ENCODE measurements around the gene FOCAD. TPM values are rescaled to one million over a fixed set of nuclear protein-coding genes. Genes with fewer than 3 reads are reported as not detected.

FOCAD gene
- total RNA-seq, 2 donors from 2014 or later, result 21.5 to 85.7 TPM

DNA sequence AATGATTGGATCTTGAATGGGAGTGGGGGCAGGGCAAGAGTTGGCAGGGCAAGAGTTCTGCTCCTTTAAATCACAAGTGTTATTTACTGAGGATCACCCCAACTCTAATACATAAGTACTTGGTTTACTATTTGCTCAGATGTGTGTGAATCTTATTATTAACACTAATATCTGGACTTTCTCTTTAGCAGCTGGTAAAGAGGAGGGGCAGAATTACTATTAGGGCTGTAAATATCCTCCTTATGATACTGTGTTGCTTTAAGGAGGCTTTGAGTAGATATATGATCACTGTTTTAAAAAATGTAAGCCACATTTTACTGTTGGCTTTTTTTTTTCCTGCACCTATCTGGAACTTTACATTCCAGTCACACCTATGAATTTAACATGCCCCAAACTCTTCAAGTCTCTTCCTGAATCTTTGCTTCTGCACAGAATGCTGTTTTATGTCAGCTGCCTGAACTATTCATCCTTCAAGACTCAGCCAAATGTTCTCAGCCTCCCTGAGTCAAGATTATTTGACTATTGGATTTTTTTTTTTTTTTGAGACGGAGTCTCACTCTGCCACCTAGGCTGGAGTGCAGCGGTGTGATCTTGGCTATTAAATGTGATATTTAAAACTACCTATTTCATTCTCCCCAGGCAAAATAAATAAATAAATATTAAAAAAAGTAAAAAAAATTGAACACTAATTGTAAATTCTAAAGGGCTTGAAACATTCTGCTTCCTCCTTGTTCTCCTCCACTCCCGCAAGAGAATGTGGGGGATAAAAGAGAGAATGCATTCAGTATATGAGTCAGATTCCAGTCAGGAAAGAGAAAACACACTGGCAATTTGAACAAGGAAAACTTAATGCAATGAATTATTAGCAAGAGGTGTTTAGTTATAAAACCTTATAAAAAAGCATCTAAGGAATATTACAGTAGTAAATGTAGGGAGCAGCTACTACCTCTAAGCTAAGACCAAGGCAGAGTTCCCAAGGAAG, 99.3 kb downstream of the FOCAD start:
- Histone ChIP-seq H3K27ac (no peak overlapping the region), H3K9me3 (no peaks in the 10 kb centered on the region), H3K4me3 (no peak overlapping the region), H3K36me3 (replicated peaks in 1 of 2; ENCODE audit: insufficient read depth in 1 of 2, low read depth in 2 of 2) (no peaks in the 10 kb centered on the region), H3K27me3 (no peaks in the 10 kb centered on the region), H3K4me1 (no peaks in the 10 kb centered on the region)
- no peak for TF ChIP-seq POLR2A (IDR thresholded peaks at IDR 0.05)
- TF ChIP-seq, protein P1, sequence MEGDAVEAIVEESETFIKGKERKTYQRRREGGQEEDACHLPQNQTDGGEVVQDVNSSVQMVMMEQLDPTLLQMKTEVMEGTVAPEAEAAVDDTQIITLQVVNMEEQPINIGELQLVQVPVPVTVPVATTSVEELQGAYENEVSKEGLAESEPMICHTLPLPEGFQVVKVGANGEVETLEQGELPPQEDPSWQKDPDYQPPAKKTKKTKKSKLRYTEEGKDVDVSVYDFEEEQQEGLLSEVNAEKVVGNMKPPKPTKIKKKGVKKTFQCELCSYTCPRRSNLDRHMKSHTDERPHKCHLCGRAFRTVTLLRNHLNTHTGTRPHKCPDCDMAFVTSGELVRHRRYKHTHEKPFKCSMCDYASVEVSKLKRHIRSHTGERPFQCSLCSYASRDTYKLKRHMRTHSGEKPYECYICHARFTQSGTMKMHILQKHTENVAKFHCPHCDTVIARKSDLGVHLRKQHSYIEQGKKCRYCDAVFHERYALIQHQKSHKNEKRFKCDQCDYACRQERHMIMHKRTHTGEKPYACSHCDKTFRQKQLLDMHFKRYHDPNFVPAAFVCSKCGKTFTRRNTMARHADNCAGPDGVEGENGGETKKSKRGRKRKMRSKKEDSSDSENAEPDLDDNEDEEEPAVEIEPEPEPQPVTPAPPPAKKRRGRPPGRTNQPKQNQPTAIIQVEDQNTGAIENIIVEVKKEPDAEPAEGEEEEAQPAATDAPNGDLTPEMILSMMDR (IDR thresholded peaks at IDR 0.05), result no peak
- ATAC-seq, result no peak
- DNase-seq, result no peak
- intact Hi-C loops (cut with DNase I), result no loop called here
- 94 to 97% methylated on average over 3 of the region's 3 CpGs for WGBS, 2 donors

DNA sequence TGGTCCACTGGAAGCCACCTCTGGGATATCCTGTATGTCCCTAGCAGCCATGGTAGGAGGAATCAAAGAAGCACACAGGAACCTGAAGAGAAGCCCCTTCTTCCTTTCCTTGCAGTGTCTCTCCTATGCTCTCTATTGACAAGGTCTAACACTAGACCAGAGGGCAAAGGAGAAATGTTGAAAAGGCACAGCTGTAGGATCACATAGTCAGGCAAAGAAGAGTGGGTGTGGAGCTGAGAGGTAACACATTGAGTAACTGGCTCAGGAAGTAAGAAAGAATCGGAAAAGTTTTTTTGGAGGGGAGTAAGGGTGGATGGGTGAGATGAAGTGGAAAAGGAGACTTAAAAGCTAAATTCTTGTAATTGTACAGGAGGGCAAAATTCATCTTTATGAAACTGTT, 100.1 kb downstream of the FOCAD start:
- H3K4me1 ChIP-seq, result no peaks in the 10 kb centered on the region
- intact Hi-C loops (cut with DNase I), result no loop called here

DNA sequence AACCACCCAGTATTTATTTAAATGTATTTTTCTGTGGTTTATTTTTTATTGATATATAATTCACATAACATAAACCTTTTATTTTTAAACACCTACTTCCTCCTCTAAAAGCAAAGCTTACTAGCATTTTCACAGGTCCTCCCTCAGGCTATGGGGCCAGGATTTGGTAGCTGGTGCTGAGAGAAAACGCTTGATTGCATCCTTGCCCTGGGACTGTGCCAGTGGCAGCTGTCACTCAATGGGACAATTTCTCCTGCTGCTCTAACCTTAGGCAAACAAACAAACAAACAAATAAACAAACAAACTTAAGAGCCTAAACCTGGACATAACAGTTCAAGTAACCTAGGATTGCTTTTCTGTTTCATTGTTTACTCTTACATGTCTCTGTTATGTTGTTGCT, 102.7 kb downstream of the FOCAD start:
- intact Hi-C loops (cut with DNase I), result no loop called here
- no peaks in the 10 kb centered on the region for H3K4me1 ChIP-seq
- H3K27ac ChIP-seq, result no peak overlapping the region
- 79% methylated on average over 1 of the region's 1 CpG; no CpG with 5 or more reads in 1 of the 2 donors for WGBS, 2 donors
- H3K9me3 ChIP-seq, result no peaks in the 10 kb centered on the region
- no peaks in the 10 kb centered on the region for H3K36me3 ChIP-seq (replicated peaks in 1 of 2; ENCODE audit: insufficient read depth in 1 of 2, low read depth in 2 of 2)
- ATAC-seq (no peak), DNase-seq (no peak)
- H3K27me3 ChIP-seq, result no peaks in the 10 kb centered on the region
- TF ChIP-seq POLR2A (IDR thresholded peaks at IDR 0.05), result no peak
- TF ChIP-seq, protein P1 (IDR thresholded peaks at IDR 0.05), result no peak
- no peak overlapping the region for H3K4me3 ChIP-seq

More for the DNA sequence above, 100.1 kb downstream of the FOCAD start:
- Histone ChIP-seq H3K27me3 (no peaks in the 10 kb centered on the region), H3K36me3 (replicated peaks in 1 of 2; ENCODE audit: insufficient read depth in 1 of 2, low read depth in 2 of 2) (no peaks in the 10 kb centered on the region), H3K4me3 (no peak overlapping the region), H3K9me3 (no peaks in the 10 kb centered on the region), H3K27ac (no peak overlapping the region)
- no peak for DNase-seq
- WGBS, 2 donors, result 86 to 94% methylated on average over 1 of the region's 1 CpG
- TF ChIP-seq, protein P1 (IDR thresholded peaks at IDR 0.05), result no peak
- TF ChIP-seq POLR2A (IDR thresholded peaks at IDR 0.05), result no peak
- no peak for ATAC-seq

DNA sequence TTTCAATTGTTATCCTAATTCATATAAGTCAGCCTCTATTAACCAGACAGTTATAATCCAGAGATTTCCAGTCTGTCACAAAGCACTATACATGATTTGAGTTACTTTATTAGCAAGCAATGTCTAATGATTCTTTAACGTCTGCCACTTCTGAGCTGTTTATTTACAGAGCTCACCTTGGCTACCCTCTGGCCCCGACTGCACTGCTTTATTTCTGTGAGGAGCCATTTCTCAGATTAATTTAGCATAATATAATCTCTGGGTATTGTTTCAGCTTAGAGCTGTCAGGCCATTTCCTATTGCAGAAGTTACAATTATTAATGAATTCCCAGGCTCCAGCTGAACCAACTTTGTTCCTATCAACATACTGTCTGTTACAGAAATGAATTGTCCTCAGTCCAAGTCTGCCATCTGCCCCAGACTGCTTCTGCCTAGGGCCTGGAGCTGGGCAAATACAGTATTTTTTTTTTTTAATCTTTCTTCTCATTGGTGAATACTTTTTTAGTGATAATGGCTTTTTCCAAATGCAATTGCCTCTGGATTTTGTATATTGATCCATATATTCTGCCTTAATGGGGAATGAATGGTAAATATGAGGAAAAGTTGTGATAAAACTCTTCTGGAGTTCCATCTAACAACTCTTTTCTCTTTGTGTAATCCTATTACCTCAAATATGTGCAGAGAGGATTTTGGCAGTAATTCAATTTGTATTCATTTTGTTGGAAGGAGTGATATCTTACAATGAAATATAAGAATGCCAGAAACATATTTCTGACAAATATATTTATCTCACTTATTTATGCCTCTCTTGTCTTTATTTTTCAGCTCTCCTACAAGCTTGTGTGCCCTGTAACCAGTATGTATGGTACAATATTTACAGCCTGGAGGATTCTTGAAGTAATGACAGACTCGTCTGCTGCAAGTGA, 104.7 kb downstream of the FOCAD start:
- no peak overlapping the region for H3K27ac ChIP-seq
- DNase-seq (peak in 1 of 4 donors; percentile 5), ATAC-seq (no peak)
- intact Hi-C loops (cut with DNase I), result no loop called here
- H3K36me3 ChIP-seq (replicated peaks in 1 of 2; ENCODE audit: insufficient read depth in 1 of 2, low read depth in 2 of 2), result no peaks in the 10 kb centered on the region
- no peaks in the 10 kb centered on the region for H3K9me3 ChIP-seq
- no peak overlapping the region for H3K4me3 ChIP-seq
- H3K27me3 ChIP-seq, result no peaks in the 10 kb centered on the region
- 41 to 51% methylated on average over 3 of the region's 3 CpGs for WGBS, 2 donors
- TF ChIP-seq, protein P1 (IDR thresholded peaks at IDR 0.05), result no peak
- TF ChIP-seq POLR2A (IDR thresholded peaks at IDR 0.05), result no peak
- H3K4me1 ChIP-seq, result no peaks in the 10 kb centered on the region

All from body of pancreas (tissue), 4 donors.